Endothelial cell of umbilical vein (primary cell): ENCODE measurements around the gene ICA1L. TPM values are rescaled to one million over a fixed set of nuclear protein-coding genes. Genes with fewer than 3 reads are reported as not detected.

Source experiments
- BruUV-seq: library from RNA; stranded (reverse); fragments of 400-500 nt; replicated peaks from 2 replicates; lab custom pipeline; 2021; lab: Mats Ljungman, UMichigan
- CTCF ChIA-PET: fragments of 300-600, 350-600 bp; sonication (Branson Sonifier 250); formaldehyde crosslinking; loops from one replicate; lab custom pipeline; 2021; ENCODE audit warnings: antibody characterized with exemption, inconsistent platforms; lab: Charles Lee
- POLR2A ChIA-PET: fragments of 300-600, 350-600 bp; sonication (Branson Sonifier 250); formaldehyde crosslinking; loops from one replicate; lab custom pipeline; 2021; ENCODE audit warnings: antibody characterized with exemption, inconsistent platforms; lab: Charles Lee
- DNase-seq: peaks from one replicate; pipeline ENCODE4 v3.0.0-alpha.2; 2011; ENCODE audit warnings: low read depth, low spot score
- FAIRE-seq: peaks from 2 replicates; lab custom pipeline; 2011; peaks lifted over from hg19 to GRCh38; lab: Jason Lieb, UNC
- H2AFZ ChIP-seq: 2 replicates; pipeline ENCODE4 v1.6.0; 2012; ENCODE audit warnings: low read depth, low read length, control low read depth, inconsistent platforms
- H3K27ac ChIP-seq: 2 replicates; pipeline ENCODE4 v1.5.1; 2011; ENCODE audit warnings: low read depth, mild to moderate bottlenecking, control low read depth, low read length, moderate library complexity; ENCODE audit not compliant: insufficient read depth
- H3K27me3 ChIP-seq, 2 experiments: 2 replicates each; pipeline versions ENCODE4 v1.6.0 to v1.6.1; 2011; ENCODE audit warnings: low read length in 2 of 2, mixed read lengths in 1 of 2; ENCODE audit not compliant: control insufficient read depth in 2 of 2, insufficient read depth in 2 of 2
- H3K36me3 ChIP-seq, 2 experiments: 2 replicates in 1 of 2; 3 replicates in 1 of 2; pipeline ENCODE4 v1.5.1; 2011; ENCODE audit warnings: low read length in 2 of 2, mild to moderate bottlenecking in 1 of 2, moderate library complexity in 1 of 2; ENCODE audit not compliant: control insufficient read depth in 2 of 2, insufficient read depth in 2 of 2; ENCODE audit errors: extremely low read depth in 1 of 2
- H3K4me1 ChIP-seq: 3 replicates; pipeline ENCODE4 v1.5.1; 2011; ENCODE audit warnings: mild to moderate bottlenecking, low read length; ENCODE audit not compliant: control insufficient read depth, insufficient read depth; ENCODE audit errors: extremely low read depth
- H3K4me2 ChIP-seq: 2 replicates; pipeline ENCODE4 v1.6.1; 2011; ENCODE audit warnings: low read length, control low read depth, mixed read lengths; ENCODE audit not compliant: insufficient read depth
- H3K4me3 ChIP-seq, 3 experiments: fragments of 200-600 bp in 1 of 3; sonication (generic), shearing (Covaris generic) in 1 of 3; replicated peaks in 1 of 3; 2 replicates each; pipeline ENCODE4 v1.5.1; 2011 to 2016; ENCODE audit warnings: control low read depth in 3 of 3, low read length in 3 of 3, mild to moderate bottlenecking in 2 of 3, inconsistent platforms in 1 of 3, low read depth in 1 of 3, moderate library complexity in 1 of 3; ENCODE audit not compliant: insufficient read depth in 1 of 3
- H3K79me2 ChIP-seq: 2 replicates; pipeline ENCODE4 v1.6.0; 2012; ENCODE audit warnings: low read length, inconsistent platforms; ENCODE audit not compliant: control insufficient read depth, insufficient read depth
- H3K9ac ChIP-seq: replicated peaks from 2 replicates; pipeline ENCODE3; 2011; ENCODE audit warnings: low read length, control low read depth; ENCODE audit not compliant: insufficient read depth; ENCODE audit errors: extremely low read depth
- H3K9me1 ChIP-seq: replicated peaks from 3 replicates; pipeline ENCODE4 v1.6.0; 2011; ENCODE audit warnings: mild to moderate bottlenecking, low read length; ENCODE audit not compliant: control insufficient read depth, insufficient read depth; ENCODE audit errors: extremely low read depth
- H3K9me3 ChIP-seq: replicated peaks from 2 replicates; pipeline ENCODE4 v1.5.1; 2012; ENCODE audit warnings: low read length, inconsistent platforms; ENCODE audit not compliant: control insufficient read depth, insufficient read depth
- H4K20me1 ChIP-seq: replicated peaks from 2 replicates; pipeline ENCODE3; 2011; ENCODE audit warnings: mild to moderate bottlenecking, low read length; ENCODE audit not compliant: control insufficient read depth, insufficient read depth; ENCODE audit errors: extremely low read depth
- JUN ChIP-seq: IDR thresholded peaks from 2 replicates; pipeline ENCODE4 v1.6.1; 2011; ENCODE audit warnings: borderline replicate concordance, low read depth; ENCODE audit not compliant: insufficient read length, insufficient read depth
- MYC ChIP-seq: IDR thresholded peaks from one replicate; pipeline ENCODE4 v1.6.1; 2011; ENCODE audit warnings: mild to moderate bottlenecking, low read depth, low read length
- POLR2A ChIP-seq: IDR thresholded peaks from 2 replicates; pipeline ENCODE4 v1.6.1; 2012; ENCODE audit warnings: low read depth, mild to moderate bottlenecking, control low read depth, low read length
- POLR2AphosphoS5 ChIP-seq: IDR thresholded peaks from 2 replicates; pipeline ENCODE4 v1.6.1; 2012; ENCODE audit warnings: low read depth, mild to moderate bottlenecking, control low read depth, low read length, moderate library complexity; ENCODE audit not compliant: insufficient read depth
- dilution Hi-C: fragments of 300-500 bp; cut with MboI; formaldehyde crosslinking; loops from one replicate; pipeline ENCODE4 v1.15.0; 2019; ENCODE audit warnings: low sequenced_read_pairs; ENCODE audit not compliant: extremely low pct_ligation_motif_present
- intact Hi-C: fragments of 100-400 bp; cut with micrococcal nuclease; formaldehyde crosslinking; loops from one replicate; pipeline ENCODE4 v1.10.0; 2022
- polyA plus RNA-seq, 4 experiments: library from polyadenylated mRNA; depleted of rRNA in 3 of 4; stranded (reverse) in 3 of 4; unstranded in 1 of 4; fragments of >200 nt; gene quantifications; 2 replicates each; pipeline versions ENCODE4 v1.2.1 to v1.2.3, GENCODE V29; 2011 to 2012; ENCODE audit warnings: missing spikeins in 1 of 4
- total RNA-seq: library from RNA; stranded (reverse); gene quantifications from 2 replicates; pipeline ENCODE4 v1.2.3, GENCODE V29; 2021
- TF ChIP-seq, protein P1 (sequence below), 2 donors: IDR thresholded peaks; 1 replicate in 1 of 2; 2 replicates in 1 of 2; pipeline ENCODE4 v1.5.1; 2011; ENCODE audit warnings: low read length in 2 of 2, mild to moderate bottlenecking in 2 of 2, moderate library complexity in 2 of 2, control low read depth in 1 of 2, inconsistent platforms in 1 of 2, low read depth in 1 of 2; ENCODE audit not compliant: insufficient read depth in 1 of 2; ENCODE audit errors: extremely low read depth in 1 of 2

The ICA1L gene
- total and polyA plus RNA-seq, 2 donors (not counting 3 experiments of a cell fraction or from before 2014, with no cell fraction given): 1.6 to 3.7 TPM

GRCh38 chr2:202841090-202841867, 30.3 kb downstream of the ICA1L start:
- no TSS peak for BruUV-seq
- Histone ChIP-seq H3K4me1 (no peaks in the 10 kb centered on the region), H3K9ac (no peak overlapping the region), H3K9me1 (no peaks in the 10 kb centered on the region), H3K9me3 (no peaks in the 10 kb centered on the region), H3K4me2 (no peak overlapping the region), H3K27ac (no peak overlapping the region), H4K20me1 (no peaks in the 10 kb centered on the region), H3K36me3 (no peaks in the 10 kb centered on the region), H3K4me3 (no peak overlapping the region), H3K27me3 (no peaks in the 10 kb centered on the region), H3K79me2 (no peaks in the 10 kb centered on the region), H2AFZ (no peak overlapping the region)
- DNase-seq (no peak), FAIRE-seq (no peak)
- ChIA-PET POLR2A (no interaction called here), CTCF (interaction anchor here (1.3 kb wide), 1 partner anchor 29 kb away, joined by 3 read pairs; no protein-coding TSS in a partner anchor)
- dilution Hi-C loops: no loop called here
- intact Hi-C loops: no loop called here
- TF ChIP-seq MYC: no peak
- no peak for TF ChIP-seq JUN
- TF ChIP-seq POLR2A: no peak
- TF ChIP-seq, protein P1, sequence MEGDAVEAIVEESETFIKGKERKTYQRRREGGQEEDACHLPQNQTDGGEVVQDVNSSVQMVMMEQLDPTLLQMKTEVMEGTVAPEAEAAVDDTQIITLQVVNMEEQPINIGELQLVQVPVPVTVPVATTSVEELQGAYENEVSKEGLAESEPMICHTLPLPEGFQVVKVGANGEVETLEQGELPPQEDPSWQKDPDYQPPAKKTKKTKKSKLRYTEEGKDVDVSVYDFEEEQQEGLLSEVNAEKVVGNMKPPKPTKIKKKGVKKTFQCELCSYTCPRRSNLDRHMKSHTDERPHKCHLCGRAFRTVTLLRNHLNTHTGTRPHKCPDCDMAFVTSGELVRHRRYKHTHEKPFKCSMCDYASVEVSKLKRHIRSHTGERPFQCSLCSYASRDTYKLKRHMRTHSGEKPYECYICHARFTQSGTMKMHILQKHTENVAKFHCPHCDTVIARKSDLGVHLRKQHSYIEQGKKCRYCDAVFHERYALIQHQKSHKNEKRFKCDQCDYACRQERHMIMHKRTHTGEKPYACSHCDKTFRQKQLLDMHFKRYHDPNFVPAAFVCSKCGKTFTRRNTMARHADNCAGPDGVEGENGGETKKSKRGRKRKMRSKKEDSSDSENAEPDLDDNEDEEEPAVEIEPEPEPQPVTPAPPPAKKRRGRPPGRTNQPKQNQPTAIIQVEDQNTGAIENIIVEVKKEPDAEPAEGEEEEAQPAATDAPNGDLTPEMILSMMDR (IDR thresholded peaks at IDR 0.05; ENCODE audit: extremely low read depth in 1 of 2, insufficient read depth in 1 of 2, low read depth in 1 of 2, low read length in 2 of 2): no peak
- TF ChIP-seq POLR2AphosphoS5: no peak
